Erythroblast (primary cell): Measurements from ENCODE around the gene LYZL4.

Experiments
- DNase-seq, 2 experiments: peaks; one replicate each; lab custom pipeline; 2025; lab: John Stamatoyannopoulos, UW
- GATA1 ChIP-seq: IDR thresholded peaks from 2 replicates; pipeline ENCODE4 v1.6.1; 2011; ENCODE audit warnings: low read depth, mild to moderate bottlenecking, control low read depth, low read length, moderate library complexity
- POLR2A ChIP-seq: IDR thresholded peaks from 2 replicates; pipeline ENCODE4 v1.6.1; 2011; ENCODE audit warnings: mild to moderate bottlenecking, low read length

Gene LYZL4

DNA sequence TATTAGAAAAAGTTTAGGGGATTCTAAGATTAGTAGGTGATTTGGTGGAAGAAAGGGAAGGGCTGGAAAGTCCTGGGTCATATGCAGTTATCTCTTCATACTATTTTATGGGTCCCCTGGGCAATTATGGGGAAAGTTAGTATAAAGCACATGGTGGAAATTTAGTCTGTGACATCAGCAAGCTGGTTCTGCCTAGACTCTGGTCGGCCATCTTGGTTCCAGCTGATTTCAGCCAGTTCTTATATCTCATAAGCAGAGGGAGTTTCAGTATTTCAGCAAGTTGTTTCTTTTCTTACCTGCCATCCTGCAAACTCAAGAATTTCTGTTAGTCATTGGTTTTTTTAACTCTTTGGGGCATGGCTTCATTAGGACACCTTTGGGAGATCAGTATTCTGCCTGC lies 1.0 kb upstream of the LYZL4 start:
- TF ChIP-seq GATA1 = no peak
- no peak for TF ChIP-seq POLR2A
- DNase-seq = no peak

GRCh38 chr3:42408156-42408555 lies 2.3 kb downstream of the LYZL4 start:
- TF ChIP-seq POLR2A = no peak
- no peak for DNase-seq

DNA sequence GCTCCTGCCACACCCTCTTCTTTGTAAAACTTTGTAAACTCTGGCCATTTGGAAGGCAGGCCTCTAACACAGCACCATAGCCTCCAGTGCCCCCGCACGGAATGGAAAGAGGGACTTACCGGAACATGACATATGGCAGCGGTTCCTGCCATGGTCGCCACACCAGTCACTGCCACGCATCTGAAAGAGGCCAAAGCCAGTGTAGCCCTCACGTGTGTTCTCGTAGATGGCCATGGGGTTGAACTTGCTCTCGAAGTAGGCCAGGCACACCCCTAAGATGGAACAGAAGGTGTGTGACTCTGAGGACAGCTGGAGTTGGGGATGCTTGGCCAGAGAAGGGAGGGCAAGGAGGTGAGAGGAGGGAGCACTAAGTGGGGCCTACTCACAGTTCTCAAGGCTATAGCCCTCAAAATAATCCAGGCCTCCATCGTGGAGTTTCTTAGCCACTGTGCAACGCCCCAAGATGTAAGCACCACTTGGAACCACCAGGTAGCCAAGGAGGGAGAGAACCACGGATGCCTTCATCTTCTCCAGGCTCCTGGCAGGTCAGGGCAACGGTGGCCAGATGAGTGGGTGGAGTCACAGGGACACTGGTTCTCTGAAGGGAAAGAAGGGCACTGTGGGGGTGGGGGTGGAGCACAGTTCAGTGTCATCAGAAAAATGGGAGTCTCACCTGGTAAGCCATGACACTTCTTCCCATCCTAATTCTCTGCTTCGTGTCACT lies 3.5 kb downstream of the LYZL4 start:
- TF ChIP-seq GATA1 (no peak), POLR2A (no peak)
- no peak for DNase-seq

- DNase-seq = no peak
- no peak for TF ChIP-seq GATA1
- TF ChIP-seq POLR2A = no peak
Observed at GRCh38 chr3:42405857-42406256, 4.6 kb downstream of the LYZL4 start.

GRCh38 chr3:42403737-42404136 lies 6.7 kb downstream of the LYZL4 start:
- no peak for TF ChIP-seq POLR2A
- no peak for TF ChIP-seq GATA1
- DNase-seq = no peak

DNA sequence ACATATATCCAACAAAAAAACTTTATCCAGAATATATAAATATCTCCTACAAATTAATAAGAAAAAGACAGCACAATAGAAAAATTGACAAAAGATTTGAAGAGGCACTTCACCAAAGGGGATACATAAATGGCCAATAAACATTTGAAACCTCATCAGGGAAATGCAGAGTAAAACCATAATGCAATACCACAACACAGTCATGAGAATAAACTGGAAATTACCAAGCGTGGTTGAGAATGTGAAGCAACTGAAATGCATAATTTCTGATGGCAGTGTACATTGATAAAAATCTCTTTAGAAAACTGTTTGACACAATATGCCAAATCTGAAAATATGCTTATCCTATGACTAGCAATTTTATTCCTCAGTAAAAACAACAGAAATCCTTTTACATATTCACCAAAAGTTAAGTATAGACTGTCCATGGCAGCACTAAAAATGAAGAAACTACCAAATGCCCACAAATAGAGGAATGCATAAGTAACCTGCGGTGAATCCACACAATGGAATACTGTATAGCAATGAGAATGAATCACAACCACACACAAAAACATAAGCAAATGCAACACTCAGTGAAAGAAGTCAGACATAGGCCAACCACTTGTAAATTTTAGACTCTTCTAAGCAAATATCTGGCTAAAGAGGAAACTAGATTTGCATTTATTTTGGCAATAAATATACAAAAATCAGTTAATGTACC lies 7.9 kb downstream of the LYZL4 start:
- no peak for DNase-seq
- no peak for TF ChIP-seq GATA1
- TF ChIP-seq POLR2A = no peak

GRCh38 chr3:42398080-42398479 lies 12.3 kb downstream of the LYZL4 start:
- TF ChIP-seq POLR2A (no peak), GATA1 (no peak)
- no peak for DNase-seq

GRCh38 chr3:42397644-42398043 lies 12.8 kb downstream of the LYZL4 start:
- no peak for DNase-seq
- TF ChIP-seq GATA1 (no peak), POLR2A (no peak)

DNA sequence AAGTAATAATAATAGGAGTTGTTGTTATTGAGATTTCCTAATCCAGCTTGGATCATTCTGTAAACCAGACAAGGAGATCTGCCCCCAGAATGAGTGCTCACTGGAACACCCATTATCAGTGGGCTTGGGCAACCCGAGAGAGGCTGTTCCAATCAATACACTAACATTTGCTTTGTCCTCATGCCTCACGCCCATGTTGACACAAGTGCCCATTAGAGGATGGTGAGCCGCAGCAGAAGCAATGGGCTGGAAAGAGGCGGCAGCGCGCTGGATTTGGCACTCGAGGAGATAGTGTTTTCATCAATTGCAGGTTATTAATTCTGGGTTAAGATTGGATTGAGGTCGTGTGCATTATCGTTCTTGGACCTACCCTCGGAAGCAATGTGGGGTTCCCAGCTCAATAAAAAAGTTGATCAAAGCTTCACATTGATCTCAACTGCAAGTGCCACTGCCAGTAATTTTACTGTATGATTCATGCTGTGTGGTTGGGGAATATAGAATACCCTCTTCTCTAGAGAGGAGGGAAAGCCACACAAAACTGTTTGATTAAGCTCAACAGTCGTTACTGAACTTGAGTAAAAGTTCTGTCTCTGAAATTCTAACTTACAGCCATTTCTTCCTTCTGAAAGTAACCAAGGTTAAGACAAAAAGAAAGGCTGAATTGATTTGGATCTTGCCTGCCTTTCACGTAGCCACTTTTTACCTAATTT lies 15.7 kb downstream of the LYZL4 start:
- TF ChIP-seq GATA1 (no peak), POLR2A (no peak)
- no peak for DNase-seq

DNA sequence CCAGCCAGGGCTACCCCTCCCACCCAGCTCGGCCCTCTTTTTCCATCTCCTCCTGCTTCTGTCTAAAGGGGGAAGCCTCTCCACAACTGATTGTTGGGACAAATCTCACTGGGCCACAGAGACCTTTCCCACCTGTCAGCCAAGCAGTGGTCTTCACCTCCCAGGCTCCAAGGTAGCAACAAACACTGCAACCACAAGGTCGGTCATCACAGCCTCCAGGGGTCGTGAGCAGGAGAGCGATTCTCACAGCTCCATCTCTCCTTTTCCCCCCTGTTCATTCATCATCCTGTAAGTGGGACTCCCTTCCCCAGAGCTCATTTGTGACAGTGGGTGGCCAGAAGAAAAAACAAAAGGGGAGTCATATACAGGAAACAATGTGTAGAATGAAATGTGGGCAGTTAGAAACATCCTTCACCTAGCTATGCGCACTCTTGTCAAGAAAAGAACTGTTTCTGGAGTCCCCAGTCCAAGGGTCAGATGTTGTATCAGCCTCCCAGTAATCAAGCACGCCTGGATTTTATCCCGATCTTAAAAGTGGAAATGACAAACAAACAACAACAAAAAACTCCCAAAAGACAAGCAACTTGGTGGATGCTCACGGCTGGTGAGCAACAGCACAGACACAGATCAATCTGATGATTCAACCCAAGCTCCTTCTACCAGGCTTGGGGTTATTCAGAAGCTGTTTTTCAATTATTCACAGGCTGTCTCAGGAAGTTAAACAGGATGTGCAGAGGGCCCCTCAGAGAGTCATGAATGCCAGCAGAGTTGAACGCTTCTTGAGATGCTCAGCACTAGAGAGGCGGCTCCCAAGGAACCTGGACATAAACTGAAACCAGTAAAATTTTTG lies 22.4 kb downstream of the LYZL4 start:
- no peak for DNase-seq
- TF ChIP-seq POLR2A (no peak), GATA1 (no peak)

DNA sequence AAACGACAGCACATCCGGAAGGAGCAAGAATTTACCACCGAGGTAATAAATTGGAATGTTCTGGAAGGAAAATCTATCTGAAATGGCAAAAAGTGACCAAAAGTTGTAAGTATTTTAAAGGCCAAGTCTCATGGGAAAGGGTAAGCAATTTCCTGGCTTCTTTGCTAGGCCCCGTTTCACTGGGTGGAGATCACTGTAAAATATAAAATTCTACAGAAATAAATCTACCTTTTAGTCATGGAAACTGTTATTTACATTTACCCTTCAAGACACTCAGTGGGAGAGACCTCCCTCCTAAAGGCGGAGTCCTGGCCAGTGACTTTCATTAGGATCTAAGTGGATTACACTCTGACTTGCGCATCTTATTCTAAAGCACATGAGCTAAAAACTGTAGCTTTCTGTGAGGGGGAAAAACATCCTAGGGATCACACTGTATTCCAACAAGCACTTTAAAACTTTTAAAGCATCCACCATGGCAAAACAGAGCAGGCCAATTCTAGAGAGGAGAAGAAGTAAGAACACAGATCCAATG lies 28.8 kb downstream of the LYZL4 start:
- TF ChIP-seq GATA1 (no peak), POLR2A (no peak)
- DNase-seq = no peak

DNA sequence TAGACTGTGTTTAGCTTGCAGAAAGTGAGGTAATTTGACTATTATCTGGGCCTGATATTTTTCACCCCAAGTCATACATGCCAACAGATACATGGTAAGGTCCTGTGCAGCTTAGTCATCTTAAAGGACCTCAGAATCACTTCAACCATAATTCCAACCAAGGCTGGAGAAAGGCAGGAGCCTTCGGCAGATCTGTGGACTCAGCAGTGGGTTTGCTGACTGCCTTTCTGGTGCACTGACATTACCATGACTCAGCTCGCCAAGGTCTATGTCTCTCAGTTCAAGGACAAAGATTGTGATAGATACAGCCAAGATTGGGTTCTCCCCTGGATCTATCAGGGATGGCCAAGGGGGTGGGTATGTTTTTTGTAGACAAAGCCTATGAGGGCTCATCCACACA lies 32.7 kb downstream of the LYZL4 start:
- DNase-seq = no peak
- TF ChIP-seq POLR2A (no peak), GATA1 (no peak)

- TF ChIP-seq POLR2A (no peak), GATA1 (no peak)
- DNase-seq = no peak
Observed at GRCh38 chr3:42376344-42376798, 34.0 kb downstream of the LYZL4 start.
